SK-N-SH (cell line): Measurements from ENCODE around the gene GPC5. TPM values are rescaled to one million over a fixed set of nuclear protein-coding genes. Genes with fewer than 3 reads are reported as not detected.

Source experiments
- CTCF ChIA-PET: fragments of 300-600, 350-600 bp; formaldehyde crosslinking; extraction: SDS; loops from one replicate; lab custom pipeline; 2021; lab: Yijun Ruan, JAX
- POLR2A ChIA-PET: fragments of 350-600 bp; sonication (Branson Sonifier 250); formaldehyde crosslinking; extraction: SDS; loops from one replicate; lab custom pipeline; 2020; ENCODE audit warnings: antibody characterized with exemption, inconsistent platforms; lab: Yijun Ruan, JAX
- DNase-seq: peaks from one replicate; pipeline ENCODE4 v3.0.0; 2012
- H2AFZ ChIP-seq: fragments of 200-600 bp; sonication (generic); 2 replicates; pipeline ENCODE4 v1.8.1; 2016; ENCODE audit warnings: antibody characterized with exemption, mild to moderate bottlenecking, low read depth
- H3F3A ChIP-seq: fragments of 200-600 bp; sonication (generic); replicated peaks from 2 replicates; pipeline ENCODE3; 2016; ENCODE audit warnings: antibody characterized with exemption, mild to moderate bottlenecking; ENCODE audit not compliant: insufficient read depth
- H3K27ac ChIP-seq, 2 experiments: fragments of 200-500 bp in 1 of 2; fragments of 200-600 bp in 1 of 2; sonication (Bioruptor generic) in 1 of 2; sonication (generic), shearing (Covaris generic) in 1 of 2; 2 replicates each; pipeline versions ENCODE4 v1.5.1 to v1.6.1; 2014 to 2016; ENCODE audit warnings: low read depth in 2 of 2, inconsistent platforms in 1 of 2, low read length in 1 of 2, mild to moderate bottlenecking in 1 of 2, mixed read lengths in 1 of 2
- H3K27me3 ChIP-seq: fragments of 200-600 bp; sonication (generic), shearing (Covaris generic); 2 replicates; pipeline ENCODE4 v1.6.1; 2016; ENCODE audit warnings: mixed run types; ENCODE audit not compliant: insufficient read depth
- H3K36me3 ChIP-seq, 2 experiments: fragments of 200-500 bp in 1 of 2; fragments of 200-600 bp in 1 of 2; sonication (Bioruptor generic) in 1 of 2; sonication (generic) in 1 of 2; replicated peaks in 1 of 2; 2 replicates each; pipeline versions ENCODE3 to v1.5.1; 2014 to 2016; ENCODE audit warnings: low read length in 1 of 2, mild to moderate bottlenecking in 1 of 2; ENCODE audit not compliant: insufficient read depth in 2 of 2, control insufficient read depth in 1 of 2
- H3K4me1 ChIP-seq, 2 experiments: fragments of 200-500 bp in 1 of 2; fragments of 200-600 bp in 1 of 2; sonication (Bioruptor generic) in 1 of 2; sonication (generic), shearing (Covaris generic) in 1 of 2; 2 replicates each; pipeline versions ENCODE4 v1.5.1 to v1.6.1; 2014 to 2016; ENCODE audit warnings: low read depth in 1 of 2, low read length in 1 of 2, mixed run types in 1 of 2; ENCODE audit not compliant: insufficient read depth in 2 of 2, control insufficient read depth in 1 of 2
- H3K4me2 ChIP-seq: fragments of 200-600 bp; sonication (generic), shearing (Covaris generic); 2 replicates; pipeline ENCODE4 v1.6.1; 2017; ENCODE audit warnings: mixed run types
- H3K4me3 ChIP-seq, 2 experiments: fragments of 200-500 bp in 1 of 2; fragments of 200-600 bp in 1 of 2; sonication (Bioruptor generic) in 1 of 2; sonication (generic), shearing (Covaris generic) in 1 of 2; 2 replicates each; pipeline versions ENCODE4 v1.5.1 to v1.8.1; 2014 to 2016; ENCODE audit warnings: low read depth in 2 of 2, inconsistent platforms in 1 of 2, low read length in 1 of 2, mild to moderate bottlenecking in 1 of 2, mixed read lengths in 1 of 2, moderate library complexity in 1 of 2
- H3K79me2 ChIP-seq: fragments of 200-600 bp; sonication (generic); 2 replicates; pipeline ENCODE4 v1.8.1; 2017; ENCODE audit warnings: mild to moderate bottlenecking; ENCODE audit not compliant: insufficient read depth
- H3K9ac ChIP-seq: fragments of 200-600 bp; sonication (generic); 2 replicates; pipeline ENCODE4 v1.6.1; 2017; ENCODE audit warnings: mixed run types
- H3K9me2 ChIP-seq: fragments of 200-600 bp; sonication (generic); 2 replicates; pipeline ENCODE4 v1.6.1; 2017; ENCODE audit warnings: mixed run types
- H3K9me3 ChIP-seq: fragments of 200-600 bp; sonication (generic); 2 replicates; pipeline ENCODE4 v1.6.1; 2017; ENCODE audit warnings: mixed run types, mild to moderate bottlenecking, moderate library complexity
- H4K20me1 ChIP-seq: fragments of 200-600 bp; sonication (generic); 2 replicates; pipeline ENCODE4 v1.6.1; 2017; ENCODE audit warnings: mild to moderate bottlenecking, mixed run types; ENCODE audit not compliant: insufficient read depth
- EP300 ChIP-seq, 2 experiments: IDR thresholded peaks; 2 replicates each; pipeline versions ENCODE4 v1.4.0 to v1.6.1; 2012; ENCODE audit warnings: borderline replicate concordance in 1 of 2, low read depth in 1 of 2, low read length in 1 of 2
- FOSL2 ChIP-seq: IDR thresholded peaks from 2 replicates; pipeline ENCODE4 v1.4.0; 2012; ENCODE audit warnings: low read depth, mild to moderate bottlenecking, moderate library complexity, borderline replicate concordance
- FOXJ3 ChIP-seq: sonication (generic); formaldehyde crosslinking; IDR thresholded peaks from 2 replicates; pipeline ENCODE4 v1.5.1; 2020; ENCODE audit warnings: mild to moderate bottlenecking, missing genetic modification reagents
- GABPA ChIP-seq: IDR thresholded peaks from 2 replicates; pipeline ENCODE4 v1.4.0; 2012; ENCODE audit warnings: low read depth, mild to moderate bottlenecking
- GATA2 ChIP-seq: sonication (generic); formaldehyde crosslinking; IDR thresholded peaks from 2 replicates; pipeline ENCODE4 v1.5.0; 2020; ENCODE audit warnings: mild to moderate bottlenecking, missing genetic modification reagents
- IRF3 ChIP-seq: fragments of 150-350 bp; IDR thresholded peaks from 2 replicates; pipeline ENCODE4 v1.6.1; 2016; ENCODE audit warnings: mild to moderate bottlenecking, low read depth, low read length
- MEF2A ChIP-seq: IDR thresholded peaks from 2 replicates; pipeline ENCODE4 v1.4.0; 2012; ENCODE audit warnings: low read depth, borderline replicate concordance
- POLR2AphosphoS5 ChIP-seq: IDR thresholded peaks from 2 replicates; pipeline ENCODE4 v1.6.1; 2012; ENCODE audit warnings: low read depth, low read length
- RCOR1 ChIP-seq: fragments of 150-350 bp; IDR thresholded peaks from 2 replicates; pipeline ENCODE4 v1.6.1; 2017; ENCODE audit warnings: antibody characterized with exemption, low read length
- REST ChIP-seq: IDR thresholded peaks from 2 replicates; pipeline ENCODE4 v1.6.1; 2012; ENCODE audit warnings: mild to moderate bottlenecking, low read depth, low read length, moderate library complexity
- RFX5 ChIP-seq: IDR thresholded peaks from 2 replicates; pipeline ENCODE4 v1.6.1; 2012; ENCODE audit warnings: mild to moderate bottlenecking, improper control_type of control experiment, low read length
- SMC3 ChIP-seq: IDR thresholded peaks from 2 replicates; pipeline ENCODE4 v1.6.1; 2012; ENCODE audit warnings: low read depth, low read length, improper control_type of control experiment
- TAF1 ChIP-seq: IDR thresholded peaks from 2 replicates; pipeline ENCODE4 v1.6.1; 2012; ENCODE audit warnings: low read depth, mild to moderate bottlenecking, low read length, moderate library complexity, borderline replicate concordance
- TCF12 ChIP-seq: IDR thresholded peaks from 2 replicates; pipeline ENCODE4 v1.4.0; 2012
- USF2 ChIP-seq: fragments of 150-350 bp; IDR thresholded peaks from 2 replicates; pipeline ENCODE4 v1.6.1; 2017; ENCODE audit warnings: antibody characterized with exemption, low read length, low read depth, borderline replicate concordance
- YY1 ChIP-seq: IDR thresholded peaks from 2 replicates; pipeline ENCODE4 v1.4.0; 2012; ENCODE audit warnings: low read depth, mild to moderate bottlenecking
- ZBTB33 ChIP-seq: IDR thresholded peaks from 2 replicates; pipeline ENCODE4 v1.4.0; 2012; ENCODE audit warnings: low read depth, borderline replicate concordance
- WGBS: methylation state at CpG from one replicate; pipeline ENCODE4 v1.1.6; 2017; ENCODE audit warnings: low lambda C conversion rate; 5-methylcytosine and 5-hydroxymethylcytosine counted together
- polyA plus RNA-seq, 3 experiments: library from polyadenylated mRNA; depleted of rRNA; stranded (reverse); fragments of >200 nt; gene quantifications; 2 replicates each; pipeline ENCODE4 v1.2.3, GENCODE V29; 2012

GPC5 gene
- polyA plus RNA-seq, 1 of the 3 experiments (the other 2 are of a cell fraction), result 0.03 TPM

- no peak for DNase-seq
- Histone ChIP-seq H3F3A (no peaks in the 10 kb centered on the region), H3K4me1 (no peaks in the 10 kb centered on the region; a peak in 2 of 4 replicates), H3K36me3 (no peaks in the 10 kb centered on the region), H3K27me3 (no peaks in the 10 kb centered on the region), H3K79me2 (no peaks in the 10 kb centered on the region), H3K4me3 (no peak overlapping the region), H3K4me2 (no peak overlapping the region), H3K9me2 (no peaks in the 10 kb centered on the region), H4K20me1 (no peaks in the 10 kb centered on the region), H3K9me3 (no peaks in the 10 kb centered on the region), H3K9ac (no peak overlapping the region), H2AFZ (peak overlapping the region; percentile 37; the same call in 1 of the 2 replicates), H3K27ac (no peak overlapping the region; a peak in 1 of 4 replicates)
- TF ChIP-seq GATA2 (CRISPR knock-in tag) (peak; percentile 50), MEF2A (no peak), TCF12 (no peak), EP300 (IDR thresholded peaks at IDR 0.05; ENCODE audit: borderline replicate concordance in 1 of 2, low read depth in 1 of 2, low read length in 1 of 2) (no peak)
- 31% methylated on average over 3 of the region's 3 CpGs for WGBS
- ChIA-PET CTCF (no interaction called here), POLR2A (no interaction called here)
Measured at GRCh38 chr13:91988331-91988730, 589.9 kb downstream of the GPC5 start.

GRCh38 chr13:92012787-92013186 lies 614.4 kb downstream of the GPC5 start:
- Histone ChIP-seq H3K79me2 (no peaks in the 10 kb centered on the region), H3K27ac (no peak overlapping the region), H3K9me2 (no peaks in the 10 kb centered on the region), H3K4me3 (no peak overlapping the region), H3K9ac (no peak overlapping the region), H3K9me3 (no peaks in the 10 kb centered on the region), H4K20me1 (no peaks in the 10 kb centered on the region), H3K4me1 (no peaks in the 10 kb centered on the region; a peak in 1 of 4 replicates), H3K27me3 (no peaks in the 10 kb centered on the region), H3K36me3 (no peaks in the 10 kb centered on the region), H3F3A (no peaks in the 10 kb centered on the region), H2AFZ (no peak overlapping the region), H3K4me2 (no peak overlapping the region)
- 8% methylated on average over 3 of the region's 3 CpGs for WGBS
- CTCF ChIA-PET, result interaction anchor here (0.6 to 2.4 kb wide), 2 partner anchors 66 to 1677 kb away, joined by 4 to 7 read pairs; no protein-coding TSS in a partner anchor
- no peak for DNase-seq
- POLR2A ChIA-PET, result no interaction called here
- TF ChIP-seq MEF2A (no peak), TAF1 (no peak), RFX5 (no peak), USF2 (no peak), POLR2AphosphoS5 (no peak), RCOR1 (no peak), FOSL2 (no peak), GABPA (no peak), TCF12 (no peak), EP300 (IDR thresholded peaks at IDR 0.05; ENCODE audit: borderline replicate concordance in 1 of 2, low read depth in 1 of 2, low read length in 1 of 2) (no peak), YY1 (no peak), REST (no peak), GATA2 (CRISPR knock-in tag) (no peak), SMC3 (no peak), FOXJ3 (no peak), ZBTB33 (no peak), IRF3 (no peak)
